GM23338 (cell line): Measurements from ENCODE around the gene LRP10.

Experiments used
- CREB1 ChIP-seq: fragments of 250-450 bp; sonication (Bioruptor Pico); IDR thresholded peaks from 2 replicates; pipeline ENCODE4 v1.5.0; 2020; ENCODE audit warnings: low read depth, mild to moderate bottlenecking, moderate library complexity
- CTCF ChIP-seq, 2 experiments: fragments of 200-600 bp in 1 of 2; sonication (generic) in 1 of 2; conservative IDR thresholded peaks; 2 replicates each; pipeline versions ENCODE4 v1.5.1 to v1.6.1; 2016 to 2017; ENCODE audit warnings: antibody characterized with exemption in 2 of 2, low read depth in 2 of 2, mild to moderate bottlenecking in 2 of 2, moderate library complexity in 1 of 2

- no peak for TF ChIP-seq CREB1 (CRISPR knock-in tag)
- no peak for TF ChIP-seq CTCF (conservative IDR thresholded peaks at IDR 0.05; ENCODE audit: low read depth in 2 of 2)
Observed at GRCh38 chr14:22844221-22845102, 27.1 kb upstream of the LRP10 start.
